Thyroid gland (tissue), 4 donors: ENCODE measurements around the gene PAMR1.

Experiments
- POLR2A ChIP-seq, 2 donors: fragments of 450-650 bp; IDR thresholded peaks; one replicate each; pipeline ENCODE4 v1.6.1; 2017; ENCODE audit warnings: antibody characterized with exemption in 2 of 2, mild to moderate bottlenecking in 2 of 2, moderate library complexity in 1 of 2
- TF ChIP-seq, protein P1 (sequence below), 6 experiments: fragments of 200-600 bp in 3 of 6; fragments of 450-650 bp in 3 of 6; sonication (generic) in 3 of 6; IDR thresholded peaks; one replicate each; pipeline ENCODE4 v1.5.1; 2016 to 2019; ENCODE audit warnings: antibody characterized with exemption in 6 of 6, mild to moderate bottlenecking in 2 of 6, inconsistent platforms in 1 of 6, moderate library complexity in 1 of 6

DNA sequence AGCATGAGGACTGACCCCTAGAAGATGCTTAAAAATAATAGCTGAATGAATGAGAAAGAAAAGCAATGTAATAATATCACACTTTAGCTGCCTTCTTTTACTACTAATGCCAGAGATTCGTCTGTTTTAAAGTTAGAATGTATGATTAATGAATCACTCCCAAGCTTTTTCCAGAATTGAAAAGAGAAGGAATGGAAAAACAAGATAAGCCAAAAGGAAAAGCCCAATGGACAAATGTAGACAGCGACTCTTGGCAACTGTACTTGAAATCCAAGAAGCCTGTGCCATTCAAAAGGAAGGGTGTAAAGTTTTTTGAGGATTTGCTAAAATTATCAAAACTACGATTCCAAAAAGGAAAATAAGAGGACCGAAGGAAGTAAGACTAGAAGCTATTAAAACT is 40.8 kb upstream of the PAMR1 start:
- TF ChIP-seq, protein P1, sequence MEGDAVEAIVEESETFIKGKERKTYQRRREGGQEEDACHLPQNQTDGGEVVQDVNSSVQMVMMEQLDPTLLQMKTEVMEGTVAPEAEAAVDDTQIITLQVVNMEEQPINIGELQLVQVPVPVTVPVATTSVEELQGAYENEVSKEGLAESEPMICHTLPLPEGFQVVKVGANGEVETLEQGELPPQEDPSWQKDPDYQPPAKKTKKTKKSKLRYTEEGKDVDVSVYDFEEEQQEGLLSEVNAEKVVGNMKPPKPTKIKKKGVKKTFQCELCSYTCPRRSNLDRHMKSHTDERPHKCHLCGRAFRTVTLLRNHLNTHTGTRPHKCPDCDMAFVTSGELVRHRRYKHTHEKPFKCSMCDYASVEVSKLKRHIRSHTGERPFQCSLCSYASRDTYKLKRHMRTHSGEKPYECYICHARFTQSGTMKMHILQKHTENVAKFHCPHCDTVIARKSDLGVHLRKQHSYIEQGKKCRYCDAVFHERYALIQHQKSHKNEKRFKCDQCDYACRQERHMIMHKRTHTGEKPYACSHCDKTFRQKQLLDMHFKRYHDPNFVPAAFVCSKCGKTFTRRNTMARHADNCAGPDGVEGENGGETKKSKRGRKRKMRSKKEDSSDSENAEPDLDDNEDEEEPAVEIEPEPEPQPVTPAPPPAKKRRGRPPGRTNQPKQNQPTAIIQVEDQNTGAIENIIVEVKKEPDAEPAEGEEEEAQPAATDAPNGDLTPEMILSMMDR (IDR thresholded peaks at IDR 0.05) = no peak
- TF ChIP-seq POLR2A (IDR thresholded peaks at IDR 0.05) = no peak
